ENCODE data around the gene AOPEP.

DNA sequence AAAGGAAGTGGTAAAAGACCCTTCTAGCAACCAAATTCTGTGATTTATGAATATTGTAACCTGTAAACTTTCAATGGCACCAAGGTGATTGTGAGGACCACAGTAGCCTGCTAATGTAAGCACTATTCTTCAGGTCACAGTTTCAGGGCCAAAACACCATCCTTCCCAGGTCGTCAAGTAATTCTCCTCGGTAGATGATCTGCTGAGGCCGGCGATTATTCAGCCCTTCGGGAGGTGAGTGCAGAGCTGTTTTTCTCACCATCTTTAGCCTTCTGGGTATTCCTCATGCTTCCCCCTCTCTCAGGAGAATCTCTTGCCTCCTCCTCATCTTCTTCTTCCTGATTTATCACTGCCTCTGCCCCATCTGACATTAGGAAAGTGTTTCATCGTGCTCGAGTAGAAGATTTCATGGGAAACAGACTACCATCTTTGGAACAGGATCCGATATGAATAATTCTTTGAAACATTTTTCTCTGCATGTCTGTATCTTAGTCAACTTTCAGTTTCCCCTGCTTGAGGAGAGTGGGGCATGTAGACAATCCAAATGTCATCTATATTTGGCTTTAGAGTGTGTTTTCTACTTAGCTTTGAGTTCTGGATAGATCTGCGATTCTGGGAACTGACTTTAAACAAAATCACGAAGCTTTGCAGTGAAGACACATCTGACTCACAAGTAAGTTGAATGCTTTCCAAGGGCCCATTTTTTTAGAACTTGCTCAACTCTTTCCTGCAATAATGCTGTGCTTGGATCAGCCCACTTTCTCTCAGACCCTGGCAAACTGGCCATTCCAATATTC lies 173.9 kb downstream of the AOPEP start:
- no peak for TF ChIP-seq CTCF (IDR thresholded peaks at IDR 0.05 in 8 of 11, conservative IDR thresholded peaks at IDR 0.05 in 3 of 11)
- TF ChIP-seq POLR2A (IDR thresholded peaks at IDR 0.05) = no peak

Measured in spleen (tissue), 7 donors.